Loucy (cell line): ENCODE data around the gene KAZALD1.

ENCODE experiments used
- H2AFZ ChIP-seq: fragments of 200-600 bp; sonication (generic); 2 replicates; pipeline ENCODE4 v1.6.0; 2016; ENCODE audit warnings: antibody characterized with exemption, mild to moderate bottlenecking, low read length, moderate library complexity
- H3F3A ChIP-seq: fragments of 200-600 bp; 2 replicates; pipeline ENCODE4 v1.6.0; 2016; ENCODE audit warnings: antibody characterized with exemption, low read depth, mild to moderate bottlenecking
- H3K27me3 ChIP-seq: fragments of 200-600 bp; sonication (generic); 2 replicates; pipeline ENCODE4 v1.6.1; 2014; ENCODE audit warnings: low read length, mild to moderate bottlenecking; ENCODE audit not compliant: insufficient read depth, poor library complexity, severe bottlenecking
- H3K36me3 ChIP-seq: fragments of 200-600 bp; sonication (generic); 2 replicates; pipeline ENCODE4 v1.6.1; 2016; ENCODE audit warnings: low read length; ENCODE audit not compliant: insufficient read depth
- H3K4me1 ChIP-seq: fragments of 200-600 bp; sonication (generic); 2 replicates; pipeline ENCODE4 v1.5.1; 2014; ENCODE audit warnings: low read length, mild to moderate bottlenecking; ENCODE audit not compliant: insufficient read depth, poor library complexity, severe bottlenecking
- H3K4me2 ChIP-seq: fragments of 200-600 bp; sonication (generic); 2 replicates; pipeline ENCODE4 v1.6.0; 2014; ENCODE audit warnings: antibody characterized with exemption, low read length, low read depth, mild to moderate bottlenecking; ENCODE audit not compliant: poor library complexity, severe bottlenecking
- H3K4me3 ChIP-seq: fragments of 200-600 bp; sonication (generic); 2 replicates; pipeline ENCODE4 v1.5.1; 2014; ENCODE audit warnings: low read length, mild to moderate bottlenecking, mixed read lengths; ENCODE audit not compliant: poor library complexity, severe bottlenecking
- H3K79me2 ChIP-seq: fragments of 200-600 bp; sonication (generic); 2 replicates; pipeline ENCODE4 v1.6.1; 2014; ENCODE audit warnings: low read length; ENCODE audit not compliant: insufficient read depth
- H3K9ac ChIP-seq: fragments of 200-600 bp; sonication (generic); 2 replicates; pipeline ENCODE4 v1.6.0; 2014; ENCODE audit warnings: mild to moderate bottlenecking, low read depth, low read length, moderate library complexity; ENCODE audit not compliant: poor library complexity, severe bottlenecking
- H3K9me2 ChIP-seq: fragments of 200-600 bp; sonication (generic); replicated peaks from 2 replicates; pipeline ENCODE4 v1.6.1; 2016; ENCODE audit warnings: low read depth, low read length, mixed read lengths
- H3K9me3 ChIP-seq: fragments of 200-600 bp; sonication (generic); 2 replicates; pipeline ENCODE4 v1.6.1; 2014; ENCODE audit warnings: mild to moderate bottlenecking, antibody characterized with exemption, low read length, low read depth; ENCODE audit not compliant: insufficient read depth
- H4K20me1 ChIP-seq: fragments of 200-600 bp; sonication (generic); 2 replicates; pipeline ENCODE4 v1.6.0; 2014; ENCODE audit warnings: antibody characterized with exemption, low read length, mild to moderate bottlenecking; ENCODE audit not compliant: insufficient read depth, poor library complexity, severe bottlenecking
- CTCF ChIP-seq: fragments of 200-600 bp; sonication (generic); conservative IDR thresholded peaks from 2 replicates; pipeline ENCODE4 v1.5.1; 2014; ENCODE audit warnings: mild to moderate bottlenecking, antibody characterized with exemption, low read length
- EZH2phosphoT487 ChIP-seq: fragments of 200-600 bp; IDR thresholded peaks from 2 replicates; pipeline ENCODE4 v1.6.1; 2018; ENCODE audit warnings: antibody characterized with exemption, mild to moderate bottlenecking, moderate library complexity, borderline replicate concordance

Gene KAZALD1

GRCh38 chr10:101035916-101036702, 25.7 kb upstream of the KAZALD1 start:
- Histone ChIP-seq H3K9me2 (no peaks in the 10 kb centered on the region), H3K4me1 (peaks cover 29% of the 10 kb centered on the region), H3K4me2 (no peak overlapping the region), H3K79me2 (no peaks in the 10 kb centered on the region; the same call in 1 of the 2 replicates), H3K9me3 (no peaks in the 10 kb centered on the region), H3K36me3 (peaks cover 12% of the 10 kb centered on the region; the same call in 1 of the 2 replicates), H3K27me3 (no peaks in the 10 kb centered on the region), H2AFZ (no peak overlapping the region), H3K4me3 (no peak overlapping the region), H4K20me1 (no peaks in the 10 kb centered on the region), H3K9ac (no peak overlapping the region), H3F3A (no peaks in the 10 kb centered on the region)
- TF ChIP-seq EZH2phosphoT487 = no peak
- TF ChIP-seq CTCF = no peak

DNA sequence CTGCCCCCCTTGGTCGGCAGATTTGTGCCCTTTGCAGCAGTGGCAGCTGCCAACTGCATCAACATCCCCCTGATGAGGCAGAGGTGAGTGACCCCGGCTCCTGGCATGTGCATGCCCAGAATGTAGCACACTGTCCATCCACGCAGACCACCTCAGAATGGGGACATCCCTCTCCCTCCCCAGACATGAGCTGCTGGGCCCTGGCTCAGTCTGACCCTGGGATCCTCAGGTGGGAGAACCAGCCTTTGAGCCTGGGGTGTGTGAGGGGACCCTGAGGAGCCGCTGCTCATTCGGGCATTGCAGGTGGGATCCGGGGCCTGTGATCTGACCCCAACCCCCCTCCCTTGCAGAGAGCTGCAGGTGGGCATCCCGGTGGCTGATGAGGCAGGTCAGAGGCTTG, 25.1 kb upstream of the KAZALD1 start:
- H3K9me3 ChIP-seq = no peaks in the 10 kb centered on the region
- H2AFZ ChIP-seq = no peak overlapping the region
- no peak overlapping the region for H3K9ac ChIP-seq
- H3K36me3 ChIP-seq = peaks cover 12% of the 10 kb centered on the region; the same call in 1 of the 2 replicates
- H3K79me2 ChIP-seq = no peaks in the 10 kb centered on the region; the same call in 1 of the 2 replicates
- no peaks in the 10 kb centered on the region for H3K27me3 ChIP-seq
- TF ChIP-seq EZH2phosphoT487 = no peak
- no peak for TF ChIP-seq CTCF
- peaks cover 1% of the 10 kb centered on the region; the same call in 1 of the 2 replicates for H3F3A ChIP-seq
- H4K20me1 ChIP-seq = no peaks in the 10 kb centered on the region
- no peaks in the 10 kb centered on the region for H3K9me2 ChIP-seq
- no peak overlapping the region for H3K4me3 ChIP-seq
- H3K4me2 ChIP-seq = no peak overlapping the region
- peaks cover 27% of the 10 kb centered on the region for H3K4me1 ChIP-seq

DNA sequence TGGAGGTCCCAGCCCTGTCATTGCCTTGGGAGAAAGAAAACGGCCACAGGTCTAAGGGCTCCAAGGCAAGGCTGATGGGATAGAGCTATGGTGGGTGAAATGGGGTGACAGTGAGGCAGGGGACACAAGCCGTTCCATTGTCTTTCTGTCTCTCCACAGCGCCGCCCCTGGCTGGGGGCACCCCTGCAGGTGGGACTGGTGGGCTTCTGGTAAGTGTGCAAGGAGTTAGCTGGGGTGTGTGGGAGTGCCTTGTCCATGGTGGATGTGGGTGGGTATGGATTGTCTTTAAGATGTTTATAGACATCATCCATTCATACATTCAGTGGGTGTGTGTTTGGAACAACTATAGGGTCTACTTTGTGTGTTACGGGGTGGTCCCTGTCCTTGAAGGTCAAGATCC, 23.3 kb upstream of the KAZALD1 start:
- Histone ChIP-seq H3K36me3 (peaks cover 12% of the 10 kb centered on the region; the same call in 1 of the 2 replicates), H3K4me1 (peaks cover 24% of the 10 kb centered on the region), H3K9ac (no peak overlapping the region), H3K27me3 (no peaks in the 10 kb centered on the region), H3K4me3 (no peak overlapping the region), H3K79me2 (no peaks in the 10 kb centered on the region; the same call in 1 of the 2 replicates), H2AFZ (no peak overlapping the region), H3K4me2 (no peak overlapping the region), H4K20me1 (no peaks in the 10 kb centered on the region), H3F3A (peaks cover 5% of the 10 kb centered on the region; the same call in 1 of the 2 replicates), H3K9me2 (no peaks in the 10 kb centered on the region), H3K9me3 (no peaks in the 10 kb centered on the region)
- TF ChIP-seq EZH2phosphoT487 (no peak), CTCF (no peak; the same call in 1 of the 2 replicates)
